NCI-H446 treated with DMSO at 0.1 percent for 48 hours (cell line): ENCODE data around the gene BRCA1.

ENCODE experiments used
- DNase-seq: peaks from one replicate; lab custom pipeline; 2025; lab: John Stamatoyannopoulos, UW

The BRCA1 gene

GRCh38 chr17:43025290-43025657 lies 99.9 kb downstream of the BRCA1 start:
- no peak for DNase-seq

- DNase-seq, result peak; percentile 61
Observed at GRCh38 chr17:43024407-43025289, 100.5 kb downstream of the BRCA1 start, which contains the start of gene RND2. Gene RND2 (plus strand): TSS chr17:43025231. CDS start chr17:43025348, 117 bp downstream.

GRCh38 chr17:43021741-43022512 lies 103.2 kb downstream of the BRCA1 start, which contains the start of gene VAT1:
Gene VAT1 (minus strand): TSS chr17:43022385. CDS start chr17:43022322, 63 bp downstream.
- peak; percentile 24 for DNase-seq

GRCh38 chr17:43020789-43021740 lies 104.1 kb downstream of the BRCA1 start:
- peak; percentile 7 for DNase-seq

- DNase-seq, result no peak
Observed at GRCh38 chr17:43020030-43020621, 105.0 kb downstream of the BRCA1 start.

- DNase-seq, result no peak
Observed at GRCh38 chr17:43019418-43019817, 105.7 kb downstream of the BRCA1 start.

- DNase-seq, result no peak
Observed at GRCh38 chr17:43018932-43019331, 106.2 kb downstream of the BRCA1 start.

- DNase-seq, result no peak
Observed at GRCh38 chr17:43018008-43018853, 106.9 kb downstream of the BRCA1 start.

- DNase-seq, result no peak
Observed at GRCh38 chr17:43016216-43016615, 108.9 kb downstream of the BRCA1 start.

GRCh38 chr17:43015579-43015978 lies 109.6 kb downstream of the BRCA1 start:
- no peak for DNase-seq

- no peak for DNase-seq
Observed at GRCh38 chr17:43014649-43015542, 110.3 kb downstream of the BRCA1 start.

- DNase-seq, result no peak
Observed at GRCh38 chr17:43014020-43014648, 111.0 kb downstream of the BRCA1 start.

- no peak for DNase-seq
Observed at GRCh38 chr17:43013296-43013695, 111.9 kb downstream of the BRCA1 start.

GRCh38 chr17:43011728-43012472 lies 113.3 kb downstream of the BRCA1 start:
- DNase-seq, result no peak

- no peak for DNase-seq
Observed at GRCh38 chr17:43010667-43011308, 114.4 kb downstream of the BRCA1 start.

- DNase-seq, result no peak
Observed at GRCh38 chr17:43006639-43007551, 118.3 kb downstream of the BRCA1 start, which contains the start of gene IFI35. Gene IFI35 (plus strand): TSS chr17:43006784. CDS start chr17:43006948, 164 bp downstream.
